HG03064 (cell line): Measurements from ENCODE around the gene SNU13.
"Not testable (repeated sequence)": the region's sequence is repeated elsewhere in the genome, so short reads cannot be mapped to it uniquely, and the experiment has no call there.

Experiments used
- ATAC-seq: cut with Tn5 transposase; IDR thresholded peaks from one replicate; pipeline ENCODE4 v1.9.1; 2021; ENCODE audit warnings: low read depth; ENCODE audit not compliant: unreplicated experiment

Gene SNU13

DNA sequence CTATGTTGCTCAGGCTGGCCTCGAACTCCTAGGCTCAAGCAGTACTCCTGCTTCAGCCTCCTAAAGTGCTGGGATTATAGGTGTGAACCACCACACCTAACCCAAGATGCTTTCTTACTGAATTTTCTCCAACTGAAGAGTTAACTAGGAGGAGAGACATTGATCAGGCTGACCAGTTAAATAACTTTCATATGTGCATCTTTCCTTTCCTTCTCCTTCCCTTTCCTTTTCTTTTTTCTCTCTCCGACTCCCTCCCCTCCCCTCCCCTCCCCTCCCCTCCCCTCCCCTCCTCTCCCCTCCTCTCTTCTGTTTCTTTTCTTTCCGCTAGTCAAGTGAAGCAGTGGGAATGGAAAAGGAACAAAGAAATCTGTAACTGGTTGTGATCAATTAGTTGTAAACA is 40.9 kb downstream of the SNU13 start:
- ATAC-seq = no peak

DNA sequence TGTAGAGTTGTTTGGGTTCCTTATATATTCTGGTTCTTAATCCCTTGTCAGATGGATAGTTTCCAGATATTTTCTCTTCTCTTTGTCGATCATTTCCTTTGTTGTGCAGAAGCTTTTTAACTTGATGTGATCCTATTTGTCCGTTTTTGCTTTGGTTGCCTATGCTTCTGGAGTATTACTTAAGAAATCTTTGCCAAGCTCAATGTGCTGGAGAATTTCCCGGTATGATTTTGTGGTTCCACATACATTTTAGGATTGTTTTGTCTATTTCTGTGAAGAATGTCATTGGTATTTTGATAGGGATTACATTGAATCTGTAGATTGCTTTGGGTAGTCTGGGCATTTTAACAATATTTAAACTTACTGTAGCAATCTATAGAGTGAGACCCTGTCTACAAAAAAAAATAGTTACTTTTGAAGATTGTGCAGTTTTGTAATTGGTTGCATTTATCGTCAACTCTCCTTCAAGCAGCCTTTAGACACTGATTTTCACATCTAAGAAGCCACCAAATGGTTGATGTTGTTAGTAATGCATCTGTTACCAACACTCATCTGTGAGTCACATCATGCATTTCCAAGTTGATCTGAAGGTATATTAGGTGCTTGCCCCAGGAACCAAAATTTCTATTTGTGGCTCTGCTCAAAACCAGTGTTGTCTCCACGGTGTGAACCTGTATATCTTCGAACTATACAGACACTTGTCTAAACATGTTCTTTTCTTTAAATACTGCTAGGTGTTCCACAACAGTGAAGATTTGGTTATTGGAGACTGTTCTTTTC is 46.1 kb downstream of the SNU13 start:
- no peak for ATAC-seq

DNA sequence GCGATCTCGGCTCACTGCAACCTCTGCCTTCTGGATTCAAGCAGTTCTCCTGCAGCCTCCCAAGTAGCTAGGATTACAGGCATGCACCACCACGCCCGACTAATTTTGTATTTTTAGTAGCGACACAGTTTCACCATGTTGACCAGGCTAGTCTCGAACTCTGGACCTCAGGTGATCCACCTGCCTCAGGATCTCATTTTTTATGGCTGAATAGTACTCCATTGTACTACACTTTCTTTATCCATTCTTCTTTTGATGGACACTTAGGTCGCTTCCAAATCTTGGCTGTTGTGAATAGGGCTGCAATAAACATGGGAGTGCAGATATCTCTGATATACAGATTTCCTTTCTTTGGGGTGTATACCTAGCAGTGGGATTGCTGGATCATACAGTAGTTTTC is 46.8 kb downstream of the SNU13 start:
- ATAC-seq = no peak

DNA sequence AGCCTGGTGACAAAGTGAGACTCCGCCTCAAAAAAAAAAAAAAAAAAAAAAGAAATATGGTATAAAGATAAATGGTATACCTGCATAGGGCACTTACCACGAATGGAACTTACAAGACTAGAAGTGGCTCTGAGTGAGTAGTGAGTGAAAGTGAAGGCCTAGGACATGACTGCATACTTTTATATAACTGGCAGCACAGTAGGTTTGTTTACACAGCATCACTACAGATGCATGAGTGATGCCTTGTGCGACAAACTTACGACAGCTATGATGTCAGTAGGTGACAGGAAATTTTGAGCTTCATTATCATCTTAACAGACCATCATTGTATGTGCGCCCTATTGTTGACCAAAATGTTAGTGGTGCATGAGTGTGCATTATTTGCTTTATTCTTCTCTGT is 49.9 kb downstream of the SNU13 start:
- ATAC-seq = no peak

DNA sequence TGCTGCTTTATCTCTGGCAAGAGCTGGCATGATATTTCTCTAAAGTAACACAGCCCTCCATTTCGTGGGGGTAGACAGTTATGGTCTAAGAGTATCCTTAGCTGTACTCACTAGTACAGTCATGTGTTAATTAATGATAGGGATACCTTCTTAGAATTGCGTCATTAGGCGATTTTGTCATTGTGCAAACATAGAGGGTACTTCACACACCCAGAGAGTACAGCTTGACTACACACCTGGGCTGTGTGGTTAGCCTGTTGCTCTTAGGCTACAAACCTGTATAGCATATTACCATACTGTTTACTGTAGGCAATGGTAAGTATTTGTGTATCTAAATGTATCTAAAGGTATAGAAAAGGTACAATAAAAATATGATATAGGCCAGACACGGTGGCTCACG is 50.5 kb downstream of the SNU13 start:
- no peak for ATAC-seq

DNA sequence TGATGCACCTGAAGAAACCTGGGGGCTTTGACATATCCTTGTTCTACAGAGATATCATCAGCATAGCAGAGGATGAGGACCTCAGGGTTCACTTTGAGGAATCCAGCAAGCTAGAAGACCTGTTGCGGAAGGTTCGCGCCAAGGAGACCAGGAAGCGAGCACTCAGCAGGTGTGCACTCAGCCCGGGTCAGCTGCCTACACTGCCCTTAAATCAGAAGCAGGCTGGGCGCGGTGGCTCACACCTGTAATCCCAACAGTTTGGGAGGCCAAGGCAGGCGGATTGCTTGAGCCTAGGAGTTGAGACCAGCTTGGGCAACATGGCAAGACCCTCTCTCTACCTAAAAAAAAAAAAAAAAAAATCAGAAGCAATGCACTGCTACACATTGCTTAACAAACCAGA is 51.0 kb downstream of the SNU13 start:
- not testable (repeated sequence) for ATAC-seq

DNA sequence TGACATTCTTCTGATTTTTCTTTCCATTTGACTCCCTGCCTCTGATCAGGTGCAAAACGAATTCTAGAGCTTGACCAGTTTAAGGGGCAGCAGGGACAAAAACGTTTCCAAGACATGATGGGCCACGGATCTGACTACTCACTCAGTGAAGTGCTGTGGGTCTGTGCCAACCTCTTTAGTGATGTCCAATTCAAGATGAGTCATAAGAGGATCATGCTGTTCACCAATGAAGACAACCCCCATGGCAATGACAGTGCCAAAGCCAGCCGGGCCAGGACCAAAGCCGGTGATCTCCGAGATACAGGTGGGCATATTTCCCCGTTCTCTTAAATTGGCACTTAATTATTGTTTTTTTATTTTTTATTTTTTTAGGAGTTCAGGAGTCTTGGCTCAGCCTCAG is 52.2 kb downstream of the SNU13 start:
- ATAC-seq = no peak

DNA sequence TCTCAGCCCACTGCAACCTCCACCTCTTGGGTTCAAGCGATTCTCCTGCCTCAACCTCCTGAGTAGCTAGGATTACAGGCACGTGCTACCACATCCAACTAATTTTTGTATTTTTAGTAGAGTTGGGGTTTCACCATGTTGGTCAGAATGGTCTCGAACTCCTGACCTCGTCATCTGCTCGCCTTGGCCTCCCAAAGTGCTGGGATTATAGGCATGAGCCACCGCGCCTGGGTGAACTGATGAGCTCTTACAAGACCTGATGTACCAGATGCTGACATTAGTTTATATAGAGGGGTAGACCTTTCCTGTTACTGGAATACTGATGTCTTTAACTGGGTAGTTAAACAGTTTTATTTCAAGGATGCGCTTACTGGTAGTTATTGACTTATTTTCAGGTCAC is 54.1 kb downstream of the SNU13 start:
- not testable (repeated sequence) for ATAC-seq

DNA sequence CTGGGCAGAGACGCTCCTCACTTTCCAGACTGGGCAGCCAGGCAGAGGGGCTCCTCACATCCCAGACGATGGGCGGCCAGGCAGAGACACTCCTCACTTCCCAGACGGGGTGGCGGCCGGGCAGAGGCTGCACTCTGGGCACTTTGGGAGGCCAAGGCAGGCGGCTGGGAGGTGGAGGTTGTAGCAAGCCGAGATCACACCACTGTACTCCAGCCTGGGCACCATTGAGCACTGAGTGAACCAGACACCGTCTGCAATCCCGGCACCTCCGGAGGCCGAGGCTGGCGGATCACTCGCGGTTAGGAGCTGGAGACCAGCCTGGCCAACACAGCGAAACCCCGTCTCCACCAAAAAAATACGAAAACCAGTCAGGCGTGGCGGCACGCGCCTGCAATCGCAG is 57.1 kb downstream of the SNU13 start:
- not testable (repeated sequence) for ATAC-seq

DNA sequence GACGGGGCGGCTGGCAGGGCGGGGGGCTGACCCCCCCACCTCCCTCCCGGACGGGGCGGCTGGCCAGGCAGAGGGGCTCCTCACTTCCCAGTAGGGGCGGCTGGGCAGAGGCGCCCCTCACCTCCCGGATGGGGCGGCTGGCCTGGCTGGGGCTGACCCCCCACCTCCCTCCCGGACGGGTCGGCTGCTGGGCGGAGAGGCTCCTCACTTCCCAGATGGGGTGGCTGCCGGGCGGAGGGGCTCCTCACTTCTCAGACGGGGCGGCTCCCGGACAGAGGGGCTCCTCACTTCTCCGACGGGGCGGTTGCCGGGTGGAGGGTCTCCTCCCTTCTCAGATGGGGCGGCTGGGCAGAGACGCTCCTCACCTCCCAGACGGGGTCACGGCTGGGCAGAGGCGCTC is 57.6 kb downstream of the SNU13 start:
- not testable (repeated sequence) for ATAC-seq

DNA sequence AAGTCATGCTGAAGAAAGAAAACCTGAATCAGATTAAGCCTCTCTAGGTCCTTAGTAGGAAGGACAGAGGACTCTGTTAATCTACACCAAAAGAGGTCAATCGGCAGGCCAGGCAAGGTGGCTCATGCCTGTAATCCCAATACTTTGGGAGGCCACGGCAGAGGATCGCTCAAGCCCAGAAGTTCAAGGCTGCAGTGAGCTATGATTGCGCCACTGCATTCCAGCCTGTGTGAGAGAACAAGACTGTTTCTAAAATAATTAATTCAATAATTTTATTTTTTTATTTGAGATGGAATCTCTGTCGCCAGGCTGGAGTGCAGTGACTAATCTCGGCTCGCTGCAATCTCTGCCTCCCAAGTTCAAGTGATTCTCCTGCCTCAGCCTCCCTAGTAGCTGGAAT is 63.1 kb downstream of the SNU13 start:
- no peak for ATAC-seq
